HL-60 (cell line): Measurements from ENCODE around the gene RNF40.
"Not testable (repeated sequence)": the region's sequence is repeated elsewhere in the genome, so short reads cannot be mapped to it uniquely, and the experiment has no call there.

Experiments used
- CTCF ChIP-seq: IDR thresholded peaks from one replicate; pipeline ENCODE4 v1.5.1; 2011; ENCODE audit warnings: low read length, control low read depth, inconsistent platforms; ENCODE audit not compliant: insufficient read depth
- GABPA ChIP-seq: IDR thresholded peaks from 2 replicates; pipeline ENCODE4 v1.6.1; 2012; ENCODE audit warnings: low read depth
- POLR2AphosphoS5 ChIP-seq: IDR thresholded peaks from 2 replicates; pipeline ENCODE4 v1.6.1; 2012; ENCODE audit warnings: low read depth
- SPI1 ChIP-seq: IDR thresholded peaks from 2 replicates; pipeline ENCODE4 v1.6.1; 2012; ENCODE audit warnings: low read depth, mild to moderate bottlenecking, borderline replicate concordance

DNA sequence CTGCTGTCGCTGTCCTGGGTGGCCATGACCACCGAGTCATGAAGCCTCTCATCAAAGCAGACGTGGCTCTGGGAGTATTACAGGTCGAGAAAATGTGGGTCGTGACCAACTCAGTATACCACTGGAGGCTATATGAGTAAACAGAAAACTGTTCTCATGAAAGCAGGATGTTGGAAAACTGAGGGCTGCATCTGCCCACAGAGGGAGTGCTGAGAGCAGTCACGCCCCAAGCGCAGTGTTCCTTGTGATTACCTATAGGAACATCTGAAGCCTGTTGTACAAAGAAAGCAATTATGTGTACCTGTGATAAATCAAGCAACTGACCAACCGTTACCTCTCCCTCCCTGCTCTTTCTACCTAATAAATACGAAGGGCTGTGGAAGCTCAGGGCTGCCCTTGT, 59.3 kb downstream of the RNF40 start:
- TF ChIP-seq CTCF, POLR2AphosphoS5, GABPA, SPI1: not testable (repeated sequence)
